Ishikawa (cell line): ENCODE data around the gene CSNK1D.

Source experiments
- CEBPB ChIP-seq: IDR thresholded peaks from 2 replicates; pipeline ENCODE4 v1.6.1; 2012
- CREB1 ChIP-seq: IDR thresholded peaks from 2 replicates; pipeline ENCODE4 v1.6.1; 2012; ENCODE audit warnings: low read depth
- EGR1 ChIP-seq: IDR thresholded peaks from 2 replicates; pipeline ENCODE4 v1.6.1; 2012
- EP300 ChIP-seq: IDR thresholded peaks from 2 replicates; pipeline ENCODE4 v1.6.1; 2012; ENCODE audit warnings: borderline replicate concordance
- FOXM1 ChIP-seq: IDR thresholded peaks from 2 replicates; pipeline ENCODE4 v1.6.1; 2012; ENCODE audit warnings: low read depth, borderline replicate concordance
- NFIC ChIP-seq: IDR thresholded peaks from 2 replicates; pipeline ENCODE4 v1.6.1; 2012
- RAD21 ChIP-seq: IDR thresholded peaks from 2 replicates; pipeline ENCODE4 v1.6.1; 2012; ENCODE audit warnings: low read depth
- TCF12 ChIP-seq: IDR thresholded peaks from 2 replicates; pipeline ENCODE4 v1.6.1; 2012; ENCODE audit warnings: low read depth
- TEAD4 ChIP-seq: IDR thresholded peaks from 2 replicates; pipeline ENCODE4 v1.6.1; 2012
- ZBTB7A ChIP-seq: IDR thresholded peaks from 2 replicates; pipeline ENCODE4 v1.6.1; 2012; ENCODE audit warnings: low read depth
- TF ChIP-seq, protein P1 (sequence below): IDR thresholded peaks from 2 replicates; pipeline ENCODE4 v1.6.1; 2012; ENCODE audit warnings: low read depth, mild to moderate bottlenecking
- TF ChIP-seq, protein P2 (sequence below): IDR thresholded peaks from 2 replicates; pipeline ENCODE4 v1.6.1; 2012

DNA sequence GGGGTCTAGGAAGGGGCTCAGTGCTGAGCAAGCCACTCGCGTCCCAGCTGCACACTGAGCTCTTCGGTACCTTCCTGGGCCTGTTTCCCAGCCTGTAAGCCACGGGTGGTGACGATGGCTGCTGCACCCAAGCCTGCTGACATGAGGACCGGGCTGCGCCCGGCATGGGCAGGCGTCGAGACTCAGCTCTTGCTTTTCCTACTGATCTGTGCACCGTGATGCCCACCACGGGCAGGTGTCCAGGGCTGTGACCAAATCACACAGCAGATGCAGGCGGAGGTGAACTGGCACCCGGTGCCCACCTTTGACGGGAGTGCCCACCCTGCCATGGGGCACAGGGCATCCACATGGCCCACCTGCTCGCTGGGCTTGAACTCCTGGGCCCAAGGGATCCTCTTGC, 78.7 kb downstream of the CSNK1D start:
- no peak for TF ChIP-seq TCF12
- TF ChIP-seq NFIC: no peak
- no peak for TF ChIP-seq FOXM1
- TF ChIP-seq EP300: no peak
- TF ChIP-seq RAD21: no peak
- TF ChIP-seq, protein P1, sequence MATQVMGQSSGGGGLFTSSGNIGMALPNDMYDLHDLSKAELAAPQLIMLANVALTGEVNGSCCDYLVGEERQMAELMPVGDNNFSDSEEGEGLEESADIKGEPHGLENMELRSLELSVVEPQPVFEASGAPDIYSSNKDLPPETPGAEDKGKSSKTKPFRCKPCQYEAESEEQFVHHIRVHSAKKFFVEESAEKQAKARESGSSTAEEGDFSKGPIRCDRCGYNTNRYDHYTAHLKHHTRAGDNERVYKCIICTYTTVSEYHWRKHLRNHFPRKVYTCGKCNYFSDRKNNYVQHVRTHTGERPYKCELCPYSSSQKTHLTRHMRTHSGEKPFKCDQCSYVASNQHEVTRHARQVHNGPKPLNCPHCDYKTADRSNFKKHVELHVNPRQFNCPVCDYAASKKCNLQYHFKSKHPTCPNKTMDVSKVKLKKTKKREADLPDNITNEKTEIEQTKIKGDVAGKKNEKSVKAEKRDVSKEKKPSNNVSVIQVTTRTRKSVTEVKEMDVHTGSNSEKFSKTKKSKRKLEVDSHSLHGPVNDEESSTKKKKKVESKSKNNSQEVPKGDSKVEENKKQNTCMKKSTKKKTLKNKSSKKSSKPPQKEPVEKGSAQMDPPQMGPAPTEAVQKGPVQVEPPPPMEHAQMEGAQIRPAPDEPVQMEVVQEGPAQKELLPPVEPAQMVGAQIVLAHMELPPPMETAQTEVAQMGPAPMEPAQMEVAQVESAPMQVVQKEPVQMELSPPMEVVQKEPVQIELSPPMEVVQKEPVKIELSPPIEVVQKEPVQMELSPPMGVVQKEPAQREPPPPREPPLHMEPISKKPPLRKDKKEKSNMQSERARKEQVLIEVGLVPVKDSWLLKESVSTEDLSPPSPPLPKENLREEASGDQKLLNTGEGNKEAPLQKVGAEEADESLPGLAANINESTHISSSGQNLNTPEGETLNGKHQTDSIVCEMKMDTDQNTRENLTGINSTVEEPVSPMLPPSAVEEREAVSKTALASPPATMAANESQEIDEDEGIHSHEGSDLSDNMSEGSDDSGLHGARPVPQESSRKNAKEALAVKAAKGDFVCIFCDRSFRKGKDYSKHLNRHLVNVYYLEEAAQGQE: no peak
- no peak for TF ChIP-seq ZBTB7A
- TF ChIP-seq CEBPB: no peak
- TF ChIP-seq TEAD4: no peak
- TF ChIP-seq, protein P2, sequence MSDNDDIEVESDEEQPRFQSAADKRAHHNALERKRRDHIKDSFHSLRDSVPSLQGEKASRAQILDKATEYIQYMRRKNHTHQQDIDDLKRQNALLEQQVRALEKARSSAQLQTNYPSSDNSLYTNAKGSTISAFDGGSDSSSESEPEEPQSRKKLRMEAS: no peak
- TF ChIP-seq CREB1: no peak
- TF ChIP-seq EGR1: no peak
